HG03025 (cell line): ENCODE results near the gene GNB1L.
"Not testable (repeated sequence)": the region's sequence is repeated elsewhere in the genome, so short reads cannot be mapped to it uniquely, and the experiment has no call there.

Experiments
- ATAC-seq: cut with Tn5 transposase; IDR thresholded peaks from one replicate; pipeline ENCODE4 v1.9.1; 2021; ENCODE audit warnings: mild to moderate bottlenecking, moderate library complexity; ENCODE audit not compliant: unreplicated experiment, low FRiP score

The GNB1L gene

DNA sequence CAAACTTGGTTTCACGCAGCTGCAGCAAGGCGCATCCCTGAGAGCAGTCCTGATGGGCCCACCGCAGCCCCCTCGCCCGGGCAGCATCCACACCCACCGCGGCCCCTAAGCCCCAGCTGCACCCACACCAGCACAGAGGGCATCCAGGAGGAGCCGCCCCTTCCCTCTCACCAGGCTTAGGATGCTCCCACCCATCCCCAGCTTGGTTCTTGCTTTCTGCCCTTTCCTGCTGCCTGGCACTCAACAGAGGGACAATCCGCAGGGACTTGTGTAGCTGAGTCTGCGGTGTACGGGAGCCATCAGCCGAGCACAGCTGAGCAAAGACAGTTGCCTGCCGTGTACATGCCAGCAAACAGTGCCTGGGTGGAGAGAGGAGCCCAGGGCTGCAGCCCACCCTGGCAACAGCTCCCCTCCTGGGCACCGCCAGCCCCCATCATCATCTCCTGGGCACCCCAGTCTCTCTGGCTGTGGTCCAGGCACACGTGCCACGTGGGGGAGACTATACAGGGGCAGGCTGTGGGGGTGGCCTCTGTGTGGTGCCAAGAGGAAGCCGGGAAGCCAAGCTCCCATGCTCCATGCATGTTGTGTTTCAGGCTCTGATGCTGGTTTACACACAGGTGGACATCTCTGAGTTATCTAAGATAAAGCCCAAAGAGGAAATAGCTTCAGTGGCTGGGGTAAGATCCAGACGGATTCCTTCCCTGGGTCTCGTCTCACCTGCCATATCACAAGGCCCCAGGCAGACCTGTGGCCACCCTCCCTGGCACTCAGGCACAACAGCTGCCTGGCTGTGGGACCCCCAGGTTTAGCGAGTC is 36.0 kb upstream of the GNB1L start:
- ATAC-seq, result no peak

DNA sequence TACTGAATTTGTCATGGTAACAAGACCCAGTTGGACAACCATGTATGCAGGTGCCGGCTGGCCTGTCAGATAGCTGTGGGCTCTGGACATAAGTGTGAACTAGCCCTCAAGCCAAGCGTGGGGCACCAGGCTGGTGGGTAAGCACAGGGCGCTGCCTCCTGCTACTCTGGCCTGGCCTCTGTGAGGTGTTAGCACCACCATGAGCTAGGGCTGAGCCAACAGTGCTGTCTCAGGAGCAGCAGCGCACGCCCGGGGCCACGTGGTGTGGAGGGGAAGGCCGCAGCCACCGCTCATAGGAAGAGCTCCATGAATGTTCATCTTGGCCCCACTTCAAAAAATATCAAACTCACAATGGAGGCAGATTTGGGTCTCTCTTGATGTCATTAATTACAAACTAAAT is 35.3 kb upstream of the GNB1L start:
- ATAC-seq, result no peak

GRCh38 chr22:19888131-19888746 is 33.6 kb upstream of the GNB1L start:
- ATAC-seq, result no peak

DNA sequence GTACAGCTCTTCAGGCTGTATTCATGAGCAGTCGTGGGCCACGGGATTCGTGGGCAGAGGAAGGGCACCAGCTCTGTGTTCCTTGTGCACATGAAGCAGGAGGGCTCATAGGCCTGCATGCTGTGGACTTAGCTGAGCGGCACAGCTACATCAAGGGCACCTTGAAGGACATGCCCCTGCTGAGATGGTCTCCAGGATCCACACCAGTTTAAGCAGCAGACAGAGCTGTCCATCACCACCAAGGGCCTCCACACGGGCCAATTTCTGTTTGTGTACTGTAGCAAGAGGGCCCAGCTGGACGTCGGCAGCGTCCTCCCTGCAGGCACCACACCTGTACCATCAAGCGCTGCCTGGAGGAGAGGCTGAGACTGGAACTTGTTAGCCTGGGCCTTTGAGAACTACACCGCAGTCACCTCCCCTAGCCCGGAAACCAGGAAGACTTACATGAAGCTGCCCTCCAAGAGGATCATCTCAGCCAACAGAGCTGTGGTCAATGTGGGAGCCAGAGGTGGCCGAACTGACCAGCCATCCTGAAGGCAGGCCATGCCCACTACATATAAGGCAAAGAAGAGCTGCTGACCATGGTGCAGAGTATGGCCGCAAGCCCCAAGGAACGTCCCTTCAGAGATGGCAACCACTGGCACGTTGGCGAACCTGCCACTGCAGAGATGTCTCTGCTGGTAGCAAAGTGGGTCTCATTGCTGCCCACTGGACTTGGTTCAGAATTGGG is 32.7 kb upstream of the GNB1L start:
- no peak for ATAC-seq

DNA sequence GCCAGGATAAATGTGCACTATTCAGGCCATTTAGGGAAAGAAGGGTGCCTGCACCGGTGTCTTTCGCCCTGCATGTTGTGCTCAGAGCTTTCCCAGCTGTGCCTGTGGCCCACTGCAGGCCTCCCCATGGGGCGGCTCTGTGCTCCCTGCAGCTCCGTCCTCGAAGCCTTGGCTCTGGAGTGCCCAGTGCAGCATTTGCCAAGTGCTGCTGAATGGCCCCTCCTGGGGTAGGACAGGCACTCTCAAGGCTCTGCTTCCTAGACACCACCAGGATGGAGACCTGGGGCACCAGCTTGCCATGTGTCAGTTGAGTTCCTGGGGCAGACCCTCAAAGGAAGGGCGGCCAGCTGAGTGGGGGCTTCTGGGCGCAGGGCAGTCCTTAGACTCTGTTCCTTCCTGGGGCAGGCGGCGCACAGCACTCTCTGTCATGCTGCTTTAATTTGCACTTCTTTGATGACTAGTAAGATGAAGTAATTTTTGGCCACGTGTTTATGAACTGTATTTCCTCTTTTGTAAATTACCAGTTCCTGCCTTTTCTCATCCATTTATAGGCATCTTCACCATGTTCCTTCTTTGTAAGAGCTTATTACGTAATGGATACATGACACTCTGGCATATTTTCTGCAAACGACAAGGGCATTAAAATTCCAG is 32.1 kb upstream of the GNB1L start:
- no peak for ATAC-seq

GRCh38 chr22:19885841-19886592 is 31.3 kb upstream of the GNB1L start:
- no peak for ATAC-seq

DNA sequence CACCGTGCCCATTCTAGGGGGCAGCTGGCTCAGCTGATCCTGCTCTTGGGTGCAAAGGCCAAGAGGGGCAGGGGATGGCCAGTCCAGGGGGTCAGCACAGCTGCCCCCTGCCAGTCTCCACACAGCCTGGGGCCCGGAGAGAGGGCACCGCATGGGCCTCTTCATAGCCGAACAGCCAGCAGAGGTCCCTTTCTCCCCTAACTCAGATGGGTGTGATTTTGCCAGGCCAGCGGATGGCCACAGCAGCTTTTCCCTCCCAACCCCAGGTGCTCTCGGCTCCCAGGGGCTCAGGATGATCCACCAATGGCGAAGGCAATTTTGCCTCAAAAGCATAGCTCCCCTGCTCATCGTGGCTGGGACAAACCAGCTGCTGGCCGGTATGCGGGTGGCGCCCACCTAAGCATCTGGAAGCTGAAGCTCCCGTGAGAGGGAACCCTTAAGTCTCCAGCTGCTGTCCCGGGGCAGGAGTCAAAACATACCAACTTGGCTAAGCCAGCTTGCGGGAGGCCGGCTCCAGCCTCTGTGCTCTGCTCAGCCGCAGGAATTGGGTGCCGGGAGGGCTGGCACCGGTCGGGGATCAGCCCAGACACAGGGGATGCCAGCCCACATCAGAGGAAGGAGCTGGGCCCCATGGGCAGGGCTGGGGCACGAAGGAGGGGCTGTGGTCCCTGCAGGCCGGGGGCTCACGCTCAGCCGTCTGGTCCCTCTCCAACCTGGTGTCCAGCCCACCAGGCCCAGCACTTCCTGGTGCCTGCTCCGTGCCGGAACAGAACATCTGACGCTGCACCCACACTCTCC is 30.5 kb upstream of the GNB1L start:
- no peak for ATAC-seq

- ATAC-seq, result no peak
Measured at GRCh38 chr22:19884161-19884953, 29.7 kb upstream of the GNB1L start.

DNA sequence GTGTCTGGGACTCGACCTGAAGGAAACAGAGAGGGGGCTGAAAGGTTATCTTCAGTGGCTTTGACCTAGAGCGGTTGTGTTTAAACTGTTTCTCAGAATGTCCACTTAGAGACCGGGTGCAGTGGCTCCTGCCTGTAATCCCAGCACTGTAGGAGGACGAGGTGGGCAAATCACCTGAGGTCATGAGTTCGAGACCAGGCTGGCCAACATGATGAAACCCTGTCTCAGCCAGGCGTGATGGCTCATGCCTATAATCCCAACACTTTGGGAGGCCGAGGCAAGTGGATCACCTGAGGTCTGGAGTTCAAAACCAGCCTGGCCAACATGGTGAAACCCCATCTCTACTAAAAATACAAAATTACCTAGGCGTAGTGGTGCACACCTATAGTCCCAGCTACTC is 28.8 kb upstream of the GNB1L start:
- ATAC-seq, result not testable (repeated sequence)

GRCh38 chr22:19882446-19883381 is 28.0 kb upstream of the GNB1L start:
- no peak for ATAC-seq

GRCh38 chr22:19880786-19881569 is 26.3 kb upstream of the GNB1L start:
- ATAC-seq, result no peak

- ATAC-seq, result no peak
Measured at GRCh38 chr22:19879992-19880785, 25.5 kb upstream of the GNB1L start.

- ATAC-seq, result no peak
Measured at GRCh38 chr22:19879643-19879991, 24.9 kb upstream of the GNB1L start.

- ATAC-seq, result no peak
Measured at GRCh38 chr22:19879246-19879570, 24.5 kb upstream of the GNB1L start.

GRCh38 chr22:19878461-19879245 is 24.0 kb upstream of the GNB1L start:
- no peak for ATAC-seq
